ENCODE measurements around the gene B4GALNT3.

Gene B4GALNT3

GRCh38 chr12:538731-539539 is 79.2 kb downstream of the B4GALNT3 start:
- no peak for DNase-seq (ENCODE audit: low read depth, low spot score)

- no peak for DNase-seq (ENCODE audit: low read depth, low spot score)
These were observed 80.0 kb downstream of the B4GALNT3 start for GRCh38 chr12:539540-540310.

- no peak for DNase-seq (ENCODE audit: low read depth, low spot score)
These were observed 82.1 kb downstream of the B4GALNT3 start for GRCh38 chr12:541676-542324.

GRCh38 chr12:542395-543113 is 82.8 kb downstream of the B4GALNT3 start:
- no peak for DNase-seq (ENCODE audit: low read depth, low spot score)

- no peak for DNase-seq (ENCODE audit: low read depth, low spot score)
These were observed 83.3 kb downstream of the B4GALNT3 start for GRCh38 chr12:543114-543451.

- no peak for DNase-seq (ENCODE audit: low read depth, low spot score)
These were observed 84.4 kb downstream of the B4GALNT3 start for GRCh38 chr12:544142-544541.

GRCh38 chr12:544941-545635 is 85.3 kb downstream of the B4GALNT3 start:
- DNase-seq (ENCODE audit: low read depth, low spot score): no peak

GRCh38 chr12:545835-546234 is 86.1 kb downstream of the B4GALNT3 start:
- DNase-seq (ENCODE audit: low read depth, low spot score): no peak

- no peak for DNase-seq (ENCODE audit: low read depth, low spot score)
These were observed 86.7 kb downstream of the B4GALNT3 start for GRCh38 chr12:546265-546919.

GRCh38 chr12:546920-547845 is 87.4 kb downstream of the B4GALNT3 start:
- no peak for DNase-seq (ENCODE audit: low read depth, low spot score)

- no peak for DNase-seq (ENCODE audit: low read depth, low spot score)
These were observed 88.2 kb downstream of the B4GALNT3 start for GRCh38 chr12:547883-548470.

GRCh38 chr12:549476-550082 is 89.8 kb downstream of the B4GALNT3 start:
- DNase-seq (ENCODE audit: low read depth, low spot score): no peak

- DNase-seq (ENCODE audit: low read depth, low spot score): no peak
These were observed 90.9 kb downstream of the B4GALNT3 start for GRCh38 chr12:550473-551260.

GRCh38 chr12:552466-552865 is 92.7 kb downstream of the B4GALNT3 start:
- no peak for DNase-seq (ENCODE audit: low read depth, low spot score)

GRCh38 chr12:553216-554000 is 93.7 kb downstream of the B4GALNT3 start:
- no peak for DNase-seq (ENCODE audit: low read depth, low spot score)

- no peak for DNase-seq (ENCODE audit: low read depth, low spot score)
These were observed 94.2 kb downstream of the B4GALNT3 start for GRCh38 chr12:554001-554285.

- DNase-seq (ENCODE audit: low read depth, low spot score): no peak
These were observed 96.8 kb downstream of the B4GALNT3 start for GRCh38 chr12:556498-556897.

Data from iPS DF 19.7 (cell line).